SK-N-SH (cell line): ENCODE results near the gene STK4. TPM values are rescaled to one million over a fixed set of nuclear protein-coding genes. Genes with fewer than 3 reads are reported as not detected.

Source experiments
- CTCF ChIA-PET: fragments of 300-600, 350-600 bp; formaldehyde crosslinking; extraction: SDS; loops from one replicate; lab custom pipeline; 2021; lab: Yijun Ruan, JAX
- POLR2A ChIA-PET: fragments of 350-600 bp; sonication (Branson Sonifier 250); formaldehyde crosslinking; extraction: SDS; loops from one replicate; lab custom pipeline; 2020; ENCODE audit warnings: antibody characterized with exemption, inconsistent platforms; lab: Yijun Ruan, JAX
- DNase-seq: peaks from one replicate; pipeline ENCODE4 v3.0.0; 2012
- H2AFZ ChIP-seq: fragments of 200-600 bp; sonication (generic); 2 replicates; pipeline ENCODE4 v1.8.1; 2016; ENCODE audit warnings: antibody characterized with exemption, mild to moderate bottlenecking, low read depth
- H3F3A ChIP-seq: fragments of 200-600 bp; sonication (generic); replicated peaks from 2 replicates; pipeline ENCODE3; 2016; ENCODE audit warnings: antibody characterized with exemption, mild to moderate bottlenecking; ENCODE audit not compliant: insufficient read depth
- H3K27ac ChIP-seq, 2 experiments: fragments of 200-500 bp in 1 of 2; fragments of 200-600 bp in 1 of 2; sonication (Bioruptor generic) in 1 of 2; sonication (generic), shearing (Covaris generic) in 1 of 2; 2 replicates each; pipeline versions ENCODE4 v1.5.1 to v1.6.1; 2014 to 2016; ENCODE audit warnings: low read depth in 2 of 2, inconsistent platforms in 1 of 2, low read length in 1 of 2, mild to moderate bottlenecking in 1 of 2, mixed read lengths in 1 of 2
- H3K27me3 ChIP-seq: fragments of 200-600 bp; sonication (generic), shearing (Covaris generic); 2 replicates; pipeline ENCODE4 v1.6.1; 2016; ENCODE audit warnings: mixed run types; ENCODE audit not compliant: insufficient read depth
- H3K36me3 ChIP-seq, 2 experiments: fragments of 200-500 bp in 1 of 2; fragments of 200-600 bp in 1 of 2; sonication (Bioruptor generic) in 1 of 2; sonication (generic) in 1 of 2; replicated peaks in 1 of 2; 2 replicates each; pipeline versions ENCODE3 to v1.5.1; 2014 to 2016; ENCODE audit warnings: low read length in 1 of 2, mild to moderate bottlenecking in 1 of 2; ENCODE audit not compliant: insufficient read depth in 2 of 2, control insufficient read depth in 1 of 2
- H3K4me1 ChIP-seq, 2 experiments: fragments of 200-500 bp in 1 of 2; fragments of 200-600 bp in 1 of 2; sonication (Bioruptor generic) in 1 of 2; sonication (generic), shearing (Covaris generic) in 1 of 2; 2 replicates each; pipeline versions ENCODE4 v1.5.1 to v1.6.1; 2014 to 2016; ENCODE audit warnings: low read depth in 1 of 2, low read length in 1 of 2, mixed run types in 1 of 2; ENCODE audit not compliant: insufficient read depth in 2 of 2, control insufficient read depth in 1 of 2
- H3K4me2 ChIP-seq: fragments of 200-600 bp; sonication (generic), shearing (Covaris generic); 2 replicates; pipeline ENCODE4 v1.6.1; 2017; ENCODE audit warnings: mixed run types
- H3K4me3 ChIP-seq, 2 experiments: fragments of 200-500 bp in 1 of 2; fragments of 200-600 bp in 1 of 2; sonication (Bioruptor generic) in 1 of 2; sonication (generic), shearing (Covaris generic) in 1 of 2; 2 replicates each; pipeline versions ENCODE4 v1.5.1 to v1.8.1; 2014 to 2016; ENCODE audit warnings: low read depth in 2 of 2, inconsistent platforms in 1 of 2, low read length in 1 of 2, mild to moderate bottlenecking in 1 of 2, mixed read lengths in 1 of 2, moderate library complexity in 1 of 2
- H3K79me2 ChIP-seq: fragments of 200-600 bp; sonication (generic); 2 replicates; pipeline ENCODE4 v1.8.1; 2017; ENCODE audit warnings: mild to moderate bottlenecking; ENCODE audit not compliant: insufficient read depth
- H3K9ac ChIP-seq: fragments of 200-600 bp; sonication (generic); 2 replicates; pipeline ENCODE4 v1.6.1; 2017; ENCODE audit warnings: mixed run types
- H3K9me2 ChIP-seq: fragments of 200-600 bp; sonication (generic); 2 replicates; pipeline ENCODE4 v1.6.1; 2017; ENCODE audit warnings: mixed run types
- H3K9me3 ChIP-seq: fragments of 200-600 bp; sonication (generic); 2 replicates; pipeline ENCODE4 v1.6.1; 2017; ENCODE audit warnings: mixed run types, mild to moderate bottlenecking, moderate library complexity
- H4K20me1 ChIP-seq: fragments of 200-600 bp; sonication (generic); 2 replicates; pipeline ENCODE4 v1.6.1; 2017; ENCODE audit warnings: mild to moderate bottlenecking, mixed run types; ENCODE audit not compliant: insufficient read depth
- ELF1 ChIP-seq: IDR thresholded peaks from 2 replicates; pipeline ENCODE4 v1.4.0; 2012
- EZH2phosphoT487 ChIP-seq: fragments of 200-600 bp; sonication (generic); IDR thresholded peaks from 2 replicates; pipeline ENCODE4 v1.6.1; 2017; ENCODE audit warnings: low read depth, mixed run types, mild to moderate bottlenecking, antibody characterized with exemption, moderate library complexity, borderline replicate concordance
- RFX5 ChIP-seq: IDR thresholded peaks from 2 replicates; pipeline ENCODE4 v1.6.1; 2012; ENCODE audit warnings: mild to moderate bottlenecking, improper control_type of control experiment, low read length
- WGBS: methylation state at CpG from one replicate; pipeline ENCODE4 v1.1.6; 2017; ENCODE audit warnings: low lambda C conversion rate; 5-methylcytosine and 5-hydroxymethylcytosine counted together
- polyA plus RNA-seq, 3 experiments: library from polyadenylated mRNA; depleted of rRNA; stranded (reverse); fragments of >200 nt; gene quantifications; 2 replicates each; pipeline ENCODE4 v1.2.3, GENCODE V29; 2012
- TF ChIP-seq, protein P1 (sequence below): fragments of 200-600 bp; sonication (generic); IDR thresholded peaks from 2 replicates; pipeline ENCODE4 v1.6.1; 2017; ENCODE audit warnings: antibody characterized with exemption, mild to moderate bottlenecking, moderate library complexity
- TF ChIP-seq, protein P2 (sequence below): IDR thresholded peaks from 2 replicates; pipeline ENCODE4 v1.4.0; 2012; ENCODE audit warnings: low read depth, borderline replicate concordance

The STK4 gene
- polyA plus RNA-seq, 1 of the 3 experiments (the other 2 are of a cell fraction): 11.4 TPM

DNA sequence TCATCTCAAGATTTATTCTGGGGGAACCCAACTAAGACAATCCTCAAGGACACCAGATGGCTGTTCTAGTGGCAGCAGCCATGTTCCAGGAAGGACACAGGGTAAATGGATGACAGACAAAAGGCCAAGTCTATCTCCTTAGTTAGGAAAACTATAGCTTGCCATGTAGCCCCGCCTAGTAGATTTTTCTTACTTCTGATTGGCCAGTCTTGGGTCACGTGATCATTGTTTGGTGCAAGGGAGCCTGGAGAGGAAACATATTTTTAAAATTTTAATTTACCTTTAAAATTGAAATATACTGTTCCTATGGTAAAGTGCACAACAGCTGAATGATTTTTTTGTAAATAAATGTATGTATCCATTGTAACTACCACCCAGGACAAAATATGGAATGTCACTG lies 139.0 kb downstream of the STK4 start:
- TF ChIP-seq EZH2phosphoT487 (no peak), ELF1 (no peak)
- TF ChIP-seq, protein P1, sequence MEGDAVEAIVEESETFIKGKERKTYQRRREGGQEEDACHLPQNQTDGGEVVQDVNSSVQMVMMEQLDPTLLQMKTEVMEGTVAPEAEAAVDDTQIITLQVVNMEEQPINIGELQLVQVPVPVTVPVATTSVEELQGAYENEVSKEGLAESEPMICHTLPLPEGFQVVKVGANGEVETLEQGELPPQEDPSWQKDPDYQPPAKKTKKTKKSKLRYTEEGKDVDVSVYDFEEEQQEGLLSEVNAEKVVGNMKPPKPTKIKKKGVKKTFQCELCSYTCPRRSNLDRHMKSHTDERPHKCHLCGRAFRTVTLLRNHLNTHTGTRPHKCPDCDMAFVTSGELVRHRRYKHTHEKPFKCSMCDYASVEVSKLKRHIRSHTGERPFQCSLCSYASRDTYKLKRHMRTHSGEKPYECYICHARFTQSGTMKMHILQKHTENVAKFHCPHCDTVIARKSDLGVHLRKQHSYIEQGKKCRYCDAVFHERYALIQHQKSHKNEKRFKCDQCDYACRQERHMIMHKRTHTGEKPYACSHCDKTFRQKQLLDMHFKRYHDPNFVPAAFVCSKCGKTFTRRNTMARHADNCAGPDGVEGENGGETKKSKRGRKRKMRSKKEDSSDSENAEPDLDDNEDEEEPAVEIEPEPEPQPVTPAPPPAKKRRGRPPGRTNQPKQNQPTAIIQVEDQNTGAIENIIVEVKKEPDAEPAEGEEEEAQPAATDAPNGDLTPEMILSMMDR: no peak
- TF ChIP-seq, protein P2, sequence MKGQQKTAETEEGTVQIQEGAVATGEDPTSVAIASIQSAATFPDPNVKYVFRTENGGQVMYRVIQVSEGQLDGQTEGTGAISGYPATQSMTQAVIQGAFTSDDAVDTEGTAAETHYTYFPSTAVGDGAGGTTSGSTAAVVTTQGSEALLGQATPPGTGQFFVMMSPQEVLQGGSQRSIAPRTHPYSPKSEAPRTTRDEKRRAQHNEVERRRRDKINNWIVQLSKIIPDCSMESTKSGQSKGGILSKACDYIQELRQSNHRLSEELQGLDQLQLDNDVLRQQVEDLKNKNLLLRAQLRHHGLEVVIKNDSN: peak; percentile 70
- POLR2A ChIA-PET: no interaction called here
- no peak for DNase-seq
- peak overlapping the region; percentile 51 for H3K4me2 ChIP-seq
- H3K9ac ChIP-seq: peak overlapping the region; percentile 48; the same call in 1 of the 2 replicates
- H3K27me3 ChIP-seq: no peaks in the 10 kb centered on the region
- no peaks in the 10 kb centered on the region for H3K9me2 ChIP-seq
- no peaks in the 10 kb centered on the region for H3K36me3 ChIP-seq
- WGBS: 46% methylated on average over 2 of the region's 2 CpGs
- H3K27ac ChIP-seq: peak overlapping the region; percentile 11 to 74; a peak in 3 of 4 replicates
- H4K20me1 ChIP-seq: no peaks in the 10 kb centered on the region
- H3K4me1 ChIP-seq: no peaks in the 10 kb centered on the region
- H2AFZ ChIP-seq: peak overlapping the region; percentile 60; the same call in 1 of the 2 replicates
- H3K4me3 ChIP-seq: no peak overlapping the region
- CTCF ChIA-PET: interaction anchor here (0.9 to 13.3 kb wide), 4 partner anchors 10 to 185 kb away, joined by 3 to 158 read pairs (median 11); no protein-coding TSS in a partner anchor
- H3K9me3 ChIP-seq: no peaks in the 10 kb centered on the region
- peaks cover 14% of the 10 kb centered on the region for H3F3A ChIP-seq
- H3K79me2 ChIP-seq: no peaks in the 10 kb centered on the region

DNA sequence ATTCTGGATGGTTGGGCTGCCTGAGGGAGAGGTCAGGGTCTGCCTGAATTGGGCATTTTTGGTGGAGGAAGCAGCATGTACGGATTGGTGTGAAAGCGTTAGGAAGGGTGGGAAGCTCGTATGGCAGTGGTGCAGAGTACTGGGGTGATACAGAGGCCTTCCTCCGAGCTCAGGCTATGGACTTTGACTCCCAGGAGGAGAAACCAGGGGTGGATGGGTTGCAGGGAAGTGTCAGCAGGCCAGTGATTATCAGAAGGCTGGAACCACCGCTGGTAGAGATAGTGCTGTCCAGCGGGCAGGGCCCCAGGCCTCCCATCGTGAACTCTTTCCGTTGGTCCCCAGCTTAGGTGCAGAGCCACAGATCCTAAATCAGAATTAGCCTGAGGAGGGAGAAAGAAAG lies 143.3 kb downstream of the STK4 start:
- H3K9me3 ChIP-seq: no peaks in the 10 kb centered on the region
- H3K36me3 ChIP-seq: no peaks in the 10 kb centered on the region
- no peak for DNase-seq
- H3K79me2 ChIP-seq: no peaks in the 10 kb centered on the region
- no peaks in the 10 kb centered on the region for H3K27me3 ChIP-seq
- TF ChIP-seq, protein P1: no peak
- no peak for TF ChIP-seq RFX5
- CTCF ChIA-PET: interaction anchor here (1.0 to 13.3 kb wide), 6 partner anchors 15 to 184 kb away, joined by 5 to 158 read pairs (median 19); no protein-coding TSS in a partner anchor
- no peak overlapping the region for H3K4me3 ChIP-seq
- no peak overlapping the region for H2AFZ ChIP-seq
- H3K9ac ChIP-seq: no peak overlapping the region
- H3K4me2 ChIP-seq: no peak overlapping the region
- WGBS: 69% methylated on average over 8 of the region's 8 CpGs
- no peak overlapping the region for H3K27ac ChIP-seq
- POLR2A ChIA-PET: no interaction called here
- H3K4me1 ChIP-seq: no peaks in the 10 kb centered on the region
- peaks cover 10% of the 10 kb centered on the region for H3F3A ChIP-seq
- H3K9me2 ChIP-seq: no peaks in the 10 kb centered on the region
- H4K20me1 ChIP-seq: no peaks in the 10 kb centered on the region
